NCI-H146 (cell line): Measurements from ENCODE around the gene GRIK4.
A peak's percentile ranks its signal among the peaks of the same experiment; 100 is the strongest.

Source experiments
- DNase-seq: peaks from one replicate; lab custom pipeline; 2025; lab: John Stamatoyannopoulos, UW

Gene GRIK4

GRCh38 chr11:120526241-120526640 is 14.7 kb downstream of the GRIK4 start:
- no peak for DNase-seq

- DNase-seq = peak; percentile 73
These were observed 15.7 kb downstream of the GRIK4 start for GRCh38 chr11:120527111-120527761.

- DNase-seq = no peak
These were observed 17.2 kb downstream of the GRIK4 start for GRCh38 chr11:120528749-120529148.

GRCh38 chr11:120529214-120529613 is 17.7 kb downstream of the GRIK4 start:
- DNase-seq = no peak

DNA sequence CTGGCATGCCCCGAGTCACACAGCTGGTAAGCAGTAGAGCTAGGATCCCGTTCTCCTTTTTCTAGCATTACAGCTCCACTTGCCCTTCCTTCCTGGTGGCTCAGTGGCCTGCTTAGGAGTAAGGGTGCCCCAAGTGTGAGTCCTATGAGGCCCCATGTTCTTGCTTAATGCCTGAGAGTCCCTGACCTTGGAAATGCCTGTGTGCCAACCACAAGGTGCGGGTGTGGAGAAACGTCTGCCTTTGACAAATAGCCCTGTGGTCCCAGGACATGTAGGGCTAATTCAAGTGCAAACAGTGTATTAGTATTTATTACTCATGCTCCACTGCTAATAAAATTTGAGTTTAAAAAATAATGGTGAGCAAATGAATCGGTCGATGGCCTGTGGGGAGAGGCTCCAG is 18.4 kb downstream of the GRIK4 start:
- DNase-seq = no peak

GRCh38 chr11:120532082-120532831 is 20.7 kb downstream of the GRIK4 start:
- DNase-seq = no peak

DNA sequence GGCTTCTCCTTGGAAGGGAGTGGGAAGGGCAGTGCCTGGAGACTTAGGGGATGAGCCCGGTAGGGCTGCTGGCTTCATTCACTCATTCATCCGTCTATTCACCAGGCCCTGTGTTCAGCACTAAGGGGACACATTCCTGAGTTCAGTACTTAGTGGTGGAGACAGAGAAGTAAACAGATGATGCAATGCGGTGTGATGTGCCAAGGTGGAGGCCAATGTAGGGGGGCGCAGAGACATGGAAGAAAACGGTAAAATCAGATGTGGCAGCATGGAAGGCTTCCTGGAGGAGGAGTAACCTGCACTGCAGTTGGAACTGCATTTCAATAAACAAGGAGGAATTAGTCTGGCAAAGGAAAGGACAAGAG is 21.3 kb downstream of the GRIK4 start:
- no peak for DNase-seq

- DNase-seq = no peak
These were observed 24.7 kb downstream of the GRIK4 start for GRCh38 chr11:120536091-120536796.

DNA sequence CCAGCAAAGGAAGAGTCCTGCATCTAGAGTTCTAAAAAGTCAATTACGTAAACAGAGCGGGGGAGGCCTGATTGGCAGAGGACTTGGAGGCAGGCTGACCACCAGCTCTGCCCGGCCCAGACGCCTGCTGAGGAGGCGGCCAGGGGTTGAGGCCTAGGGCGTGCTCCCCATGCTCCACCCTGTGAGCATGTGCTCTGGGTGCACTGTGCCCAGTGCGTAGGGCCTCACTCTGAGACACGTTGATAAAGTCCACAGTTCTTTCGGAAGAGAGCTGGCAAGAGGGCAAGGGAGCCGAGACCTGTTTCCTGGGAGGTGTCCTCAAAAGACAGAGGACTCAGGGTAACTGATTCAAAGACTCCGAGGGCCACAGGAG is 25.2 kb downstream of the GRIK4 start:
- no peak for DNase-seq

GRCh38 chr11:120537996-120538395 is 26.4 kb downstream of the GRIK4 start:
- DNase-seq = no peak

DNA sequence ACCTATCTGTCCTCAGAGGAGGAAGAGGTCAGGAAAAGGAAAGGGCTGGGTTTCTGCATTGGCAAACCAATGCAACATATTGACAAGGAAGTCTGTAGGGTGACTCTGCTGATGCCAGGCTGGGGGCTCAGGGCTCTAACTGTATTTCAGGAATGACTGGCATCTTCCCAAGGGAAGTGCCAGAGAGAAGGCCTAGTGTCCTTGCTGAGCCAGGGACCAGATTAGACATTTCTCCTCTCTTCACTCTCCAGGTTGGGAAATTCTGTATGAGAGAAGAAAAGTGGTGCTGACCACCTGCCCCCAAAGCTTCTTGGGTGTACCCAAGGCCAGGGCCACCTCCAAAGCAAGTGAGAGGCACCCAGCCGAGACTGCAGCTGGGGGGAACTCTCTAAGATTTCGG is 27.2 kb downstream of the GRIK4 start:
- no peak for DNase-seq

DNA sequence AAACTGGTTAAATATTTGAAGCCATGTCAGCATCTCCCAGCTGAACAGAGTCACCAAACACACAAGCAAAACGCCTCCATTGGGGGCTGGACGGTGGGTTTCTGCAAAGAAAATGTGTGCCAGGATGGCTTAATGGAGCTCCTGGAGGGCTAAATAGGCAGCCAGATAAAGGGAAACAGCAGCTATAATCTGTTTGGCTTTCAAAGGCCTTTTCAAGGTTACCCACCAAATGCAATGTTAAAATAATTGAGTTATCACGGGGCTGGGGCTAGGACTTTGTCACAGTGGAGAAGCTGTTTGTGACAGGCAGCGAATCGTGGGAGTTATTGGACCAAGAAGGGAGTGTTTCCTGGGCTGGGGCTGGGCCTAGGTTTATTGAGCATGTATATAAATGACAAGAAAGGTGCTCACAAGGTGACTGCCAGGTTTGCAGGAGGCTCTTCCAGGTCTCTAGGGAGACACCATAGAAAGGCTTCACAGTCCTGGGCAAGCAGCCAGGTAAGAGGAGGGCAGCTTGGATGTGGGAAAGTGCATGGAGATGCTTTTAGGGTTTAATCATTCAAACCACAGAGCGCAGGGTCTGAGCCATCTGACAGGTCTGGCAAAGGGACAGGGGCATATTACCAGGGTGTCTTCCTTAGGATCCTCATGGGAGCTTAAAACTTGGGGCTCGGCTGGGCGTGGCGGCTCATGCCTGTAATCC is 28.3 kb downstream of the GRIK4 start:
- no peak for DNase-seq

DNA sequence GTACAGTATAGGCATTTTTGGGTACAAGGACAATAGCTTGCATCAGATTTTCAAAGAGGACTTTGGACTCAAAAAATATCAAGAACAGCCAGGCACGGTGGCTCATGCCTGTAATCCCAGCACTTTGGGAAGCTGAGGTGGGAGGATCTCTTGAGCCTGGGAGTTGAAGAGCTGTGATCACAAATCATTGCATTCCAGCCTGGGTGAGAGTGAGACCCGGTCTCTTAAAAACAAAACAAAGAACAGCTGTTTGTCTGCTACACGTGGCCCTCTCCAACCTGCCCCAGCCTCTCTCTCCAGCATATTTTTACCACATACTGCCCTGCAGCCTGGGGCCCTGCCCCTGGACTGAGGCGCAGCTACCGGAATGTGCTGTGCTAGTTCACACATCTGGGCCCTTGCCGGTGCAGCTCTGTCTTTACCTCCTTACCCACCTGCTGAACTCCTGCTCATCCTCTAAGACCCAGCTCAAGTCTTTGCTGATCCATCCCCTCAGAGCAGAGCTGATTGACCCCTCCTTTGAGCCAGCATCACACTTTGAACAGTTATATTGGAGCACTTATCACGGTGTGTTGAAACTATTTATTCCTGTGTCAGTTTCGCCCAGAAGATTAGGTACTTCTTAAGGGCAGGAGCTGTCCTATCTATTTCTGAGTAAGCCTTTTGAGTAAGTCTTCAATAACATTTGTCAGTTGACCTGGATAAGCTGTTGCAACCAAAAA is 29.4 kb downstream of the GRIK4 start:
- no peak for DNase-seq

GRCh38 chr11:120543521-120544215 is 32.1 kb downstream of the GRIK4 start:
- DNase-seq = no peak

DNA sequence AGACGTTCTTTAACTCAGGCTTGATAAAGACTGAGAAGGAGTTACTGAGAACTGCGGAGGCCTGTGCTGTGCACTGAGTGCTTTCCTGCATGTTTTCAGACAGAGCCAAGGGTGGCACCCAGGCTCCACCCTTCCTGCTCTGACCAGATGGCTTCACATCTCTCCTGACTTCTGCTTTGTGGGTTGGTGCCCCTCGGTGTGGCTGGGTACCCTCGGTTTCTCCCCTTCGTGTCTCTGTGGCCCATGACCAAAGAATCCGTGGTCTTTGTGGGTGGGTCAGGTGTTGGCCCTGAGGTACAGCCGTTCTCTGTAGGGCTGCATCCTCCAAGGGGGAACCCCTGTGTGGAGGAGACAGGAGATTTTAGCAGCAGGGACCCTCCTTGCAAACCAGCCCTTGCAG is 34.3 kb downstream of the GRIK4 start:
- DNase-seq = no peak

DNA sequence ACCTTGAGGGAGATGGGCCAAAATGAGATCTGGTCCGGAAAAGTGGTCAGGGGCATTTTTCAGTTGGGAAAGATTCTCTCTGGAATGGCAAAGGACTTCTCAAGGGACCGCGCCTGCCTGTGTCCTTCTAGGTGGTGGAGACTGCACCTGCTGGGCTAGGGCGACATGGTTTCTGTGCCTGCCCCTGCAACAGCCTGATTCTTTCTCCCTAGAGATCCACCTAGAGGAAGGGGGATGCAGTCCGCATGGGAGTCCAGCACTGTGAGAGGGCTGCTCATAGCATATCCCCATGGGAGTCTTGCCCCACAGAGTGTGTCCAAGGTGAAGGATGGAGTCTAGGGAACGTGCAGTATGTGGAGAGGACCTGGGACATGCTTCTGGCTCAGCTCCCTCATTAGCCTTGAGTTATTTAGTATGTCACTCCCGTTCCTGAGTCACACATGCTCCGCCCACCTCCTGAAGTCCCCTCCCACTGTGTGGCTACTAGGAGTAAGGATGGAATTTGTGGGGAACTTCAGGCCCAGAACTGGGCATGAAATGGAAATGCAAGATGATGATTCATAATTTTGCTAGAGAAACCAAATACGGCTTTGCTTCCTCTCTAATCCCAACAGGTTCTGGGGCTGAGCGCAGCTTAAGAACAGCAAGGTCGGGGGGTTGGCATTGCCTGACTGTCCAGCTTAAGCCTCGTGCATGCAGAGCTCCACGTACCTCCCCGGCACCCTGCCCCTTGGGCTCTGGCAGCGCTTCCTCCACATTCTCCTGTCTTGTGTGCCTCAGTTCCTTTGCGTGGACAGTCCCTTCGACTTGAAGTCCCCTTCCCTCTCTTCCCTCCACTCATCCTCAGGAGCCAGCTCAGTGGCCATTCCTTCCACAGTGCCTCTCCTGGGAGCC is 35.0 kb downstream of the GRIK4 start:
- no peak for DNase-seq

DNA sequence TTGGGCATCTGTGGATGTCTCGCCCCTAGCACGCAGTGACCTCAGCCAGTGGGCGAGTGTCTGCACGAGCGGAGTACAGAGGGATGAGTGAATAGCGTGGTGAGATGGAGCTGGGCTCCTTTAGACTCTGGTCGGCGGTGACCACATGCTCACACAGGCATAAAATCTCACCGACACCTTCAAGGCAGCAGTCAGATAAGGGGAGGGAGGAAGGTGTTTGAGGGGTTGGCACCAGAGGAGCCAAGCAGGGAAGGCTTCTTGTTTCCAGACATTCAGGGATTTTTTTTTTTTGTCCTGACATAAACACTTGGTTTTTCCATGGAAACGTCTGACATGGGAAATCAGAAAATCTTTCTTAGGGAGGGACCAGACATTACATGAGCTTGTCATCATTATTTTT is 35.8 kb downstream of the GRIK4 start:
- no peak for DNase-seq

- peak; percentile 28 for DNase-seq
These were observed 36.5 kb downstream of the GRIK4 start for GRCh38 chr11:120547811-120548681.

DNA sequence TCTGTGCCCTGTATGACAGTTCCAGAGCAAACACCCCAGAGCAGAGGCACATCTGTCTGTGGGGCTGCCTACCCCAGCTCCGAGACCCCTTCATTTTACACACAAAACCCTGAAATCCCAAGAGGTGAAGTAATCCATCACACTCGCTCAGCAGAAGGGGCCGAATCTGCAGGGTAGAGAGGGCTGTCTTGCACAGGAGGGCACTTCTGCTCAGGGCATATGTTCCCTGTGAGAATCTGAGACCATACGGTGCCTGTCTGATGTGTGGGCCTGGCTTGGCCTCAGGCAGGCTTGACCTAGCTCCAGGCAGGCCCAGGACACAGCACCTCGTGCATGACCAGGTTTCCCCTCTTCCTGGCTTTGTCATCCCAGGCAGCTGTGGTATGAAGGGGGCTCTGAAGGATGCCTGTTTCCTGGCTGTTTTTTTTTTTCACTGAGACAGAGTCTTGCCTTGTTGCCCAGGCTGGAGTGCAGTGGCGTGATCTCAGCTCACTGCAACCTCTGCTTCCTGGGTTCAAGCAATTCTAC is 37.2 kb downstream of the GRIK4 start:
- DNase-seq = no peak
